ENCODE data around the gene NR2F1-AS1. TPM values are rescaled to one million over a fixed set of nuclear protein-coding genes. Genes with fewer than 3 reads are reported as not detected.

Gene NR2F1-AS1
- total and polyA plus RNA-seq, 4 donors = 2.0 to 4.0 (median 2.1) TPM

GRCh38 chr5:93454896-93455295, 126.1 kb downstream of the NR2F1-AS1 start:
- Histone ChIP-seq H3K9me3 (ENCODE audit: control insufficient read depth in 4 of 4, low read length in 3 of 4) (no peaks in the 10 kb centered on the region), H3K27me3 (ENCODE audit: control insufficient read depth in 4 of 4, insufficient read depth in 4 of 4, low read length in 3 of 4) (no peaks in the 10 kb centered on the region), H3K4me1 (ENCODE audit: control insufficient read depth in 4 of 4, insufficient read depth in 4 of 4, low read length in 3 of 4) (no peaks in the 10 kb centered on the region), H3K4me3 (ENCODE audit: low read depth in 1 of 3, low read length in 3 of 3) (no peak overlapping the region), H3K36me3 (ENCODE audit: control insufficient read depth in 4 of 4, insufficient read depth in 3 of 4, low read depth in 1 of 4, low read length in 3 of 4) (no peaks in the 10 kb centered on the region), H3K27ac (ENCODE audit: low read depth in 1 of 2, low read length in 2 of 2) (no peak overlapping the region), H3K9ac (ENCODE audit: low read depth in 1 of 2, low read length in 2 of 2) (no peak overlapping the region)
- 88% methylated on average over 1 of the region's 1 CpG for WGBS
- DNase-seq (ENCODE audit: low spot score) = no peak
- TF ChIP-seq EGR1 (IDR thresholded peaks at IDR 0.05; ENCODE audit: low read depth in 2 of 2) (no peak), HNF4G (IDR thresholded peaks at IDR 0.05) (no peak), SP1 (IDR thresholded peaks at IDR 0.05) (no peak), REST (IDR thresholded peaks at IDR 0.05) (no peak), JUND (IDR thresholded peaks at IDR 0.05) (no peak), YY1 (IDR thresholded peaks at IDR 0.05) (no peak), GABPA (IDR thresholded peaks at IDR 0.05 in 1 of 2, conservative IDR thresholded peaks at IDR 0.05 in 1 of 2) (no peak), HNF4A (conservative IDR thresholded peaks at IDR 0.05) (no peak)

DNA sequence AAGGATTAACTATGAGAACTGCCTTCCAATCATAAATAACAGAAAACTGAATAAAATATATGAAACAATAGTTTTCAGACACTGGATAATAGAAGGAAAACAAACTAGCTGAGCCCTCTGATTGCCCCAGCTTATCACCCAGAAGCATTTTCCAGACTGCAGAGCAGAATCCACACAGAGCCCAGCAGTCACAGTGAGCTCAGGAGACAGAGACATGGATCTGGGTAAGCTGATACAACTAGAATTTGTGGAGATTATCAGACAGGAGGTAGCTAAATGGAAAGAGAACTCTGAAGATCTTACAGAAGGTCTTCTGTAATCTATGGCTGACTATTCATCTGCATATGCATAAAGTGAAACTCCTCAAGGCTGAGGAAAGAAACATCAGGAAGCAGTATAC, 128.8 kb downstream of the NR2F1-AS1 start:
- Histone ChIP-seq H3K27ac (ENCODE audit: low read depth in 1 of 2, low read length in 2 of 2) (no peak overlapping the region), H3K9me3 (ENCODE audit: control insufficient read depth in 4 of 4, low read length in 3 of 4) (no peaks in the 10 kb centered on the region), H3K9ac (ENCODE audit: low read depth in 1 of 2, low read length in 2 of 2) (no peak overlapping the region), H3K27me3 (ENCODE audit: control insufficient read depth in 4 of 4, insufficient read depth in 4 of 4, low read length in 3 of 4) (no peaks in the 10 kb centered on the region), H3K4me1 (ENCODE audit: control insufficient read depth in 4 of 4, insufficient read depth in 4 of 4, low read length in 3 of 4) (no peaks in the 10 kb centered on the region), H3K4me3 (ENCODE audit: low read depth in 1 of 3, low read length in 3 of 3) (no peak overlapping the region), H3K36me3 (ENCODE audit: control insufficient read depth in 4 of 4, insufficient read depth in 3 of 4, low read depth in 1 of 4, low read length in 3 of 4) (no peaks in the 10 kb centered on the region)
- no peak for DNase-seq (ENCODE audit: low spot score)
- no peak for TF ChIP-seq FOXA2 (IDR thresholded peaks at IDR 0.05)
- TF ChIP-seq ZBTB33 (IDR thresholded peaks at IDR 0.05) = no peak
- no peak for TF ChIP-seq EGR1 (IDR thresholded peaks at IDR 0.05; ENCODE audit: low read depth in 2 of 2)
- TF ChIP-seq, protein P1, sequence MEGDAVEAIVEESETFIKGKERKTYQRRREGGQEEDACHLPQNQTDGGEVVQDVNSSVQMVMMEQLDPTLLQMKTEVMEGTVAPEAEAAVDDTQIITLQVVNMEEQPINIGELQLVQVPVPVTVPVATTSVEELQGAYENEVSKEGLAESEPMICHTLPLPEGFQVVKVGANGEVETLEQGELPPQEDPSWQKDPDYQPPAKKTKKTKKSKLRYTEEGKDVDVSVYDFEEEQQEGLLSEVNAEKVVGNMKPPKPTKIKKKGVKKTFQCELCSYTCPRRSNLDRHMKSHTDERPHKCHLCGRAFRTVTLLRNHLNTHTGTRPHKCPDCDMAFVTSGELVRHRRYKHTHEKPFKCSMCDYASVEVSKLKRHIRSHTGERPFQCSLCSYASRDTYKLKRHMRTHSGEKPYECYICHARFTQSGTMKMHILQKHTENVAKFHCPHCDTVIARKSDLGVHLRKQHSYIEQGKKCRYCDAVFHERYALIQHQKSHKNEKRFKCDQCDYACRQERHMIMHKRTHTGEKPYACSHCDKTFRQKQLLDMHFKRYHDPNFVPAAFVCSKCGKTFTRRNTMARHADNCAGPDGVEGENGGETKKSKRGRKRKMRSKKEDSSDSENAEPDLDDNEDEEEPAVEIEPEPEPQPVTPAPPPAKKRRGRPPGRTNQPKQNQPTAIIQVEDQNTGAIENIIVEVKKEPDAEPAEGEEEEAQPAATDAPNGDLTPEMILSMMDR (IDR thresholded peaks at IDR 0.05; ENCODE audit: low read depth, low read length, missing input control) = no peak
- TF ChIP-seq SP1 (IDR thresholded peaks at IDR 0.05) = no peak
- TF ChIP-seq NR2F2 (IDR thresholded peaks at IDR 0.05) = no peak
